Uterus (tissue), 2 donors: ENCODE results near the gene ZNF469.

Experiments
- POLR2A ChIP-seq, 2 donors: fragments of 450-650 bp; IDR thresholded peaks; one replicate each; pipeline ENCODE4 v1.6.1; 2016; ENCODE audit warnings: antibody characterized with exemption in 2 of 2, mild to moderate bottlenecking in 1 of 2, moderate library complexity in 1 of 2
- TF ChIP-seq, protein P1 (sequence below), 4 experiments: fragments of 200-600 bp in 2 of 4; fragments of 450-650 bp in 2 of 4; sonication (generic) in 2 of 4; IDR thresholded peaks; one replicate each; pipeline ENCODE4 v1.5.1; 2016 to 2019; ENCODE audit warnings: antibody characterized with exemption in 4 of 4, mild to moderate bottlenecking in 2 of 4, moderate library complexity in 1 of 4

DNA sequence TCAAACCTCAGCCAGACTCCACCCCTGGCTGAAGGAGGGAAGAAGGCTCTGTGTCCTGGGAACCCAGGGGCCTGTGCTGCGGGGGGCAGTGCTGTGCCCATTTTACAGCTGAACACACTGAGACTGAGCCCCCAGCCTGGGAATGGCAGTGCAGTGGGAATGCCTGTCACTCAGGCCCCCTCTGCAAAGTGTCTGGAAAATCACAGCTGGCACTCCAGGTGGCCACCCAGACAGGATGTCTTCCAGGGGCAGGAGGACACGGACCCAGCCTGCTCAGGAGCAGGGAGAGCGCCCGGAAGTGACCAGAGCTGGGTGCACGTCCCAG is 32.6 kb downstream of the ZNF469 start:
- TF ChIP-seq, protein P1, sequence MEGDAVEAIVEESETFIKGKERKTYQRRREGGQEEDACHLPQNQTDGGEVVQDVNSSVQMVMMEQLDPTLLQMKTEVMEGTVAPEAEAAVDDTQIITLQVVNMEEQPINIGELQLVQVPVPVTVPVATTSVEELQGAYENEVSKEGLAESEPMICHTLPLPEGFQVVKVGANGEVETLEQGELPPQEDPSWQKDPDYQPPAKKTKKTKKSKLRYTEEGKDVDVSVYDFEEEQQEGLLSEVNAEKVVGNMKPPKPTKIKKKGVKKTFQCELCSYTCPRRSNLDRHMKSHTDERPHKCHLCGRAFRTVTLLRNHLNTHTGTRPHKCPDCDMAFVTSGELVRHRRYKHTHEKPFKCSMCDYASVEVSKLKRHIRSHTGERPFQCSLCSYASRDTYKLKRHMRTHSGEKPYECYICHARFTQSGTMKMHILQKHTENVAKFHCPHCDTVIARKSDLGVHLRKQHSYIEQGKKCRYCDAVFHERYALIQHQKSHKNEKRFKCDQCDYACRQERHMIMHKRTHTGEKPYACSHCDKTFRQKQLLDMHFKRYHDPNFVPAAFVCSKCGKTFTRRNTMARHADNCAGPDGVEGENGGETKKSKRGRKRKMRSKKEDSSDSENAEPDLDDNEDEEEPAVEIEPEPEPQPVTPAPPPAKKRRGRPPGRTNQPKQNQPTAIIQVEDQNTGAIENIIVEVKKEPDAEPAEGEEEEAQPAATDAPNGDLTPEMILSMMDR (IDR thresholded peaks at IDR 0.05) = no peak
- TF ChIP-seq POLR2A (IDR thresholded peaks at IDR 0.05) = no peak
